Activated CD4-positive, alpha-beta T cell treated with anti-CD3 and anti-CD28 coated beads, Interleukin-2, amount 50 U/mL, for 16 hours (primary cell): ENCODE data around the gene RBM10.

Experiments
- DNase-seq: peaks from one replicate; pipeline ENCODE4 v3.0.0-alpha.2; 2020

RBM10 gene

DNA sequence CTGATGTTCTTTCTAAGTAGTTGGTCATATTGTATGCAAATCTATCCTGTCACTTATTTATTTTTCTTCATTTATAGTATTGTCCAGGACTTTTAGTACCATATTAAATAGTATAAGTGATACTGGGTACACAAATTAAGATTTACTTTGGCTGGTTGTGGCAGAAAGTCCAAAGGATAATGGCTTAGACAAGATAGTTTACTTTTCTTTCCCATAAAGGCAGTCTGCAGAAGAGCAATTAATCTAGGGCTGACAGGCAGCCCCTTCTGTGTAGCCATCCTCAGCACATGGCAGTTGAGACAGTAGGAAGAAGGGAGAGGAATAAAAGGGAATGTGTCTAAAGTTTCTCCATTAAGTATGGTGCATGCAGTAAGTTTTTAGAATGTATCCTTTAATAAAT, 6.4 kb downstream of the RBM10 start:
- no peak for DNase-seq

DNA sequence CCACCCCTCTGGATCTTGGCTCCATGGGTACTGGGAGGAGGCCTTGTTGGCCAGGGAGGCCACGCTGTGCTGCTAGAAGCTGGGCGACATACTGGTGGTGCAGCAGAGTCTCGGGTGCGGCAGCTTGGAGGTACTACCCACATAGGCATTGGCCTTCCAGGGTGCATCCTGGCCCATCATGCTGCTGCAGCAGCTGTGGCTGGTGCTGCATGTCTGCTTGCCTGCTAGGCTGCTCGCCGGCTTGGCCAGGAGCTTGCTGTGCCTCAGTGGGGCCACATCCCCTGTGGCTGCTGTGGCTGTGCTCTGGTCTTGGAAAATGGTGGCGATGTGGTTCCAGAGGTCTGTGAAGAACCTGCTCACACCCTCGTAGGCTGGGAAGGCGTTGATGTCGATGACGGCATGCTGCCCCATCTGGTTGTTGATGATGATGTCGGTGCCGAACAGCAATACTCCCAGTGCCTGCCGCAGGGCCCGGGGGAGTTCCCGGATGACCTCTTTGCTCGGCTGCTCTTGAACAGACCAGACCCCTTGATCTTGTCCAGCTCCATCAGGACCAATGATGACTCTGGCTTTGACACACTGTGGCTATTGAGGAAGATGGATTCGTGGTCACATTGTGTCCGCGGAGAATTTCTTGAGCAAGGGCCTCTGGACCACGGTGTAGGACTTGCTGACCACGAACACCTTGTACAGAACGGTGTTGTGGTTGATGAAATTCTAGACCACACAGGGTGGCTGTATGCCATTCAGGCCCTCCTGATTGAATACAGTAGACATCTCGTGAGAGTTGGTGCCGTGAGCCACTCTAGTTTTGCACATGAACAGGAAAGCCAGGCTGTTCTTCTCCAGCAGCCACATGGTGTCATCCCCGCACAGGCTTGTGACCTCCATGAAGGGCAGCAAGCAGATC, 11.8 kb downstream of the RBM10 start:
- no peak for DNase-seq

DNA sequence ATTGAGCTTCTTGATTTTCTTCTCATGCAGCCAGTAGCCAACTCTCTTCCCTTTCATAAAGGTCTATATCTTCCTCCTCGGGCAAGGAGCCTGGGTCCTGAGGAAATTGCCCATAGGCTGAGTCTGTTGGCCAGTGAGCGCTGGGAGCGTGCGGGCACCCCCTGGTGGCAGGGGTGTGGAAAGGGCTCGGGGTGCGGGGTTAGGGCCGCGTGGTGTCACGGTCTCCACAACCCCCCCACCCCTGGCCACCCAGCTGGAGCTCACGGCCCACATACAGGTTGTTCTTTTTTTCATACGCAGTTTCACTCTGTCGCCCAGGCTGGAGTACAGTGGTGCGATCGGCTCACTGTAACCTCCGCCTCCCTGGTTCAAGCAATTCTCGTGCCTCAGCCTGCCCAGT, 13.1 kb downstream of the RBM10 start:
- DNase-seq: no peak

DNA sequence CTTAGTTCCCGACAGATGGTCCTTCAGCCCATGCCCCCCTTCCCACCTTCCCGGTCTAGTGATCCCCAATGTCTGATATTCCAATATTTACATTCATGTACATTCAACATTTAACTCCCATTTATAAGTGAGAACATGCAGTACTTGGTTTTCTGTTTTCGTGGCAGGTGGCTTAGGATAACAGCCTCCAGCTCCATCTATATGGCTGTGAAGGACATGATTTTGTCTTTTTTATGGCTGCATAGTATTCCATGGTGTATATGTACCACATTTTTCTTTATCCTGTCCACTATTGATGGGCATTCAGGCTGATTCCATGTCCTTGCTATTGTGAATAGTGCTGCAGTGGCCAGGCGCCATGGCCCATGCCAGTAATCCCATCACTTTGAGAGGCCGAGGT, 13.8 kb downstream of the RBM10 start:
- DNase-seq: no peak

DNA sequence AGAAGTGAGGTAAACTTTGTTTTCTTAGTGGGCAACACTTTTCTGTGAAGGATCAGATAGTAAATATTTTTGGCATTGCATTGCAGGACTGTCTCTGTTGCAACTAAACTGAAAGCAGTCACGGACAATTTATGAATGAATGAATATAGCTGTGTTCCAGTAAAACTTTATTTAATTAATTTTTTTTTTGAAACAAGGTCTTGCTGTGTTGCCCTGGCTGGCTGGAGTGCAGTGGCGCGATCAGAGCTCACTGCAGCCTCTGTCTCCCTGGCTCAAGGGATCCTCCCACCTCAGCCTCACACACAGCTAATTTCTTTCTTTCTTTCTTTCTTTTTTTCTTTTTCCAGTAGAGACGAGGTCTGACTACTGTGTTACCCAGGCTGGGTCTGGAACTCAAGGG, 15.8 kb downstream of the RBM10 start:
- no peak for DNase-seq

DNA sequence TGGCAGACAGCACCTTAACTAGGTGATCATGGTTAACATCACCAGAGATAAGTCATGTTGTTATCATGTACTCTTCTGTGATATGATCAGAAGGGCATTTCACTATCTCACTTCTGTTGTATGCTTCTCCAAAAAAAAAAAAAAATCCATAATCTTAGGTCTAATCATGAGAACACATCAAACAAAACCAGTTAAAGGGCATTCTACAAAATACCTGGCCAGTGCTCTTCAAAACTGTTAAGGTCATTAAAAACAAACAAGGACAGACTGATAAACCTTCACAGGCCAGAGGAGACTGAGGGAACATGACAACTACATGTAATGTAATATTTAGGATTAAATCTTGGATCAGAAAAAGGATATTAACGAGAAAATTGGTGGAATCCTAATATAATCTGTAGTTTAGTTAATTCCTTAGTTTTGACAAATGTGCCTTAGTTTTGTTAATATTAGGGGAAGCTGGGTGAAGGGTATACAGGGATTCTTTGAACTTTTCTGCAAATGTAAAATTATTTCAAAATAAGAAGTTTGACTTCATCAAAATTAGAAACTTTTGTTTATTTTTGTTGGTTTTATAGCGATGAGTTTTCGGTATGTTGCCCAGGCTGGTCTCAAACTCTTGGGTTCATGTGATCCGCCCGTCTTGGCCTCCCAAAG, 18.0 kb downstream of the RBM10 start:
- no peak for DNase-seq

DNA sequence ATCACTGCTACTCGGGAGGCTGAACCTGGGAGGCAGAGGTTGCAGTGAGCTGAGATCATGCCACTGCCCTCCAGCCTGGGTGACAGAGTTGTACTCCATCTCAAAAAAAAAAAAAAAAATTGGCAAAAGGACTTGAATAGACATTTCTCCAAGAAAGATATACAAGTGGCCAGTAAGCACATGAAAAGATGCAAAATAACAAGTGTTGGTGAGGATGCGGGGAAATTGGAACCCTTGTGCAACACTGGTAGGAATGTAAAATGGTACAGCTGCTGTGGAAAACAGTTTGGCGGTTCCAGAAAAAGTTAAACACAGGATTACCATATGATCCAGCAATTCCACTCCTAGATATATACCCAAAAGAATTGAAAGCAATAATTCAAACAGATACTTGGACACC, 19.4 kb downstream of the RBM10 start:
- DNase-seq: no peak

DNA sequence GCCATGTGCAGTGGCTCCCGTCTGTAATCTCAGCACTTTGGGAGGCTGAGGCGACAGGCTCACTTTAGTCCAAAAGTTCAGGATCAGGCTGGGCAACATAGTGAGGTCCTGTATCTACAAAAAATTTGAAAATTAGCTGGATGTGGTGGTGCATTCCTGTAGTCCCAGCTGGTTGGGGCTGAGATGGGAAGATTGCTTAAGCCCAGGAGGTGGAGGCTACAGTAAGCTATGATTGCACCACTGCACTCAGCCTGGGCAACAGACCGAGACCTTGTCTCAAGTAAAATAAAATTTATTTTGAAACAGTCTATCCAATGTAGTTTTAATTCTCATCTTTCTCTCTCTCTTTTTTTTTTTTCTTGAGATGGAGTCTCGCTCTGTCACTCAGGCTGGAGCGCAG, 21.1 kb downstream of the RBM10 start:
- DNase-seq: no peak

DNA sequence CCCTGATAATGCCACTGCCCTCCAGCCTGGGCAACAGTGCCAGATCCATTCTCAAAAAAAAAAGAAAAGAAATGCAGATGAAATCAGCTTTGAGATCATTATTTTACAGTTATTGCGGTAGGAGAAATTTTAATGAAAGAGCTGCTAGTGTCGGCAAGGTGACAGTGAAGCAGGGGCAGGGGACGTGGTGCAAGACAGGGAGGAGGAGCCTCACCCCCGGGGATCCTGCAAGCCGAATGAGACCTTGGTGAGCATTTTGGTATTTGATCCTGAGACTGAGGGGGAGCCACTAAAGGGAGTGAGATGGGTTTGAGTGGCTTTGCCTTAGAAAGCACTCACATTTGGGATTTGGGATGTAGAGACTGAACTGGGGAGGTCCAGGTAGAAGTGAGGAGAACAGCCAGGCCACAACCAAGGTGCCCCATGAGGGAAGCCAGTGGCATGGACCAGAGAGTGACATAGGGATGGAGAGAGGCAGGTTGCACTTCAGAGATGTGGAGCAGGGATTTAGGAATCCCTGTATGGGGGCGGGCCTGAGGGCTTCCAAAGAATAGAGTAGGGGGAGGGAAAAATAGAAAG, 23.6 kb downstream of the RBM10 start:
- no peak for DNase-seq

DNA sequence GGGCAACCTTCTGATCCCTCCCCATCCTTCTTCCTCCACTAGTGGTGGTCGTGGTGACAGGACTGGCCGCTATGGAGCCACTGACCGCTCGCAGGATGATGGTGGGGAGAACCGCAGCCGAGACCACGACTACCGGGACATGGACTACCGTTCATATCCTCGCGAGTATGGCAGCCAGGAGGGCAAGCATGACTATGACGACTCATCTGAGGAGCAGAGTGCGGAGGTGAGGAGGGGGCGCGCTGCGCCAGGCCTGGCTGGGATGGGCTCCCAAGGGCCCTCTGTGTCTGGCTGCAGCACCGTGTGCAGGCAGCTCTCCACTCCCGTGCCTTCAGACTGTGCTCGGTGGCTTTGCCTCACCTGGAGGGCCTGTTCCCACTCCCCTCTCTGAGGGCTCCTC, 24.3 kb downstream of the RBM10 start:
- DNase-seq: no peak

DNA sequence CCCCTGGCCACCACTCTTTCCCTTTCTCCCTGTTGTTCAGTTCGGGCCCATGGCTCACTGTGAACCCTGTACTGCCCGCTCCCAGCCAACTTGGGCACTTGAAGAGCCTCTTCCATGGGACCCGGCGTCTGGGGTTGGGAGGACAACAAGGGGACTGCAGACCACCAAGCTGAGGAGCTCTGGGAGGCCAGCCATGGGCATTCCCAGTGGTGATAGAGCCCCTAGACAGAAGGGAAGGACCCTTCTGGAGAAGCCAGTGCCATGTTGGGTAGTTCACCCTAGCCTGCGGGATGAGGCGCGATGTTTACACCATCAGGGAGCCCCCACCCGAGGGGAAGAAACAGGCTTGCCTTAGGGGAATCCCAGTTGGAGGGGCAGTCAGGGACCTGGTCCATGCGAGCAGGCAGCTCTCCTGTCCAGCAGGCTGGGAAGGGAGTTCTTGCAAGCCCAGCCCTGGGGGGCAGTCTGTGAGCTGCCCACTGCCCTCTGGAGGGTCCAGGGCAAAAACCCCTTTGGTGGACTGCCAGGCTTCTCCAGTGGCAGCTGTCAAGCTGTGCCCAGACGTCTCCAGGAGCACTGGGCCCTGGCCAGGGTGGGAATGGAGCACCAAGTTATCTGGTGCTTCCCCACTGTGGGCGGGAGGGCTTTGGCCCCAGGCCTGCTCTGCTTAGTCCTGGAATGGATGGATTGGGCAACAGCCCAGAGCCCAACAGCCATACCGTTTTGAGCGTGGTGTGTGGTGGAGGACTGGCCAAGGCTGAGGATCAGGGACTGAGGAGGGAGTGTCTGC, 24.9 kb downstream of the RBM10 start:
- DNase-seq: no peak

DNA sequence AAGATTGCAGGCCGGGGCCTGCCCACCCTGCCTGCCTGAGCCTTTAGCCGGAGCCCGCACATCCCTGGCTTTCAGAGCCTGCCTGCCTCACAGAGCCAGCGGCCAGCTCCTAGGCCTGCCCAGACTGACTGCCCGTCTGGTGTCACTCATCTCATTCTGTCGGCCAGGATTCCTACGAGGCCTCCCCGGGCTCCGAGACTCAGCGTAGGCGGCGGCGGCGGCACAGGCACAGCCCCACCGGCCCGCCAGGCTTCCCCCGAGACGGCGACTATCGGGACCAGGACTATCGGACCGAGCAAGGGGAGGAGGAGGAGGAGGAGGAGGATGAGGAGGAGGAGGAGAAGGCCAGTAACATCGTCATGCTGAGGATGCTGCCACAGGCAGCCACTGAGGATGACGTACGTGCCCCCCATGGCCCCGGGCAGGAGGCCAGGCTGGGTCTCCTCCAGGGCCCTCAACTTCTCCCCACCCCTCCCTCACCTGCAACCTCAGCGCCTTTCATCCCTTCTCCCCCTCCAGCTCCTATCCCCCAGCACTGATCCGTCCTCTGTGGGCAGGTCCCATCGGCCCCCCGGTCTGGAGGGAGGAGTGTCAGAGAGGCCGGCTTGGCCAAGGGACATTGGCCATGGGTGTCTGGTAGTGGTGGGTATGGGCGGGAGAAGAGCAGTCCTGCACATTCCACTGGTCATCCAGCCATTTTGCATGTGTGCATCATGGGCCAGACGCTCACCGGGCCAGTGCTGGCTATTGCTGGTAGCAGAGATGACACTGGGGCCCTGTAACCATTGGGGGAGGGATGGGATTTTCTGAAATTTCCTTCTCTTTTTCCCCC, 26.1 kb downstream of the RBM10 start:
- DNase-seq: no peak

DNA sequence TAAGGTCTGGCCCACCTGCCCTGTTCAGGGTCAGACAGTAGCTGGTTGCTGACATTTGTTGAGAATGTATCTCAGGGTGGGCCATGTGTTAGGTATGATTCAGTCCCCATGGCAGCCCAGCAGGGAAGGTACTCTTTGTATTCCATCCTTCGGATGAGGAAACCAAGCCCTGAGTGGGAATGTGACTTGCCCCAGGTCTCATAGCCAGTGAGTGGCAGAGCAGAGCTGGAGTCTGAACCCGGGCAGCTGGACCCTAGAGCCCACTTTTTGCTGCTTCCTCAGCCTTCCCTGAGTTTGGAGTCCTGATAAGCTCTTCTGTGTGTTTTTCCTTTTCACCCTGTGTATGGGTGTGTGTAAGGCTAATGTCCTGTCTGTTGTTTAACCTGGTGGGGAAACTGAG, 27.0 kb downstream of the RBM10 start:
- no peak for DNase-seq

DNA sequence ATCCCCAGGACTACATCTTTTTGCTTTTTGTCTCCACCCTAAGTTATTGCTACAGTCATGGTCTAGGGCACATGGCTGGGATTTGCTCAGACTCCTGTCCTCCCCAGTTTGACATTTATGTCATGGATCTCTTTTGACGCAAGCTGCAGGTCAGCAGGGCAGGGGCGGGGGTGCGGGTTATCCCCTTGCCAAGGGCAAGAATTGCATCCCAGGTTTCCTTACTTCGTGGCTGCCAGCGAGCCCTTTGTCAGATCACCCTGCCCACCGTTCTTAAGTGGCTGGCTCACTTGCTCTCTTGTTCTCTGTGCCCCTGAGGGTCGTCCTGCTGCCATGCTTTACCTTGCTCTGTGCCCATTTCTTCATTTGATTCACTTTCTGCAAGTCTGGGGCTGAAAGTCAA, 27.5 kb downstream of the RBM10 start:
- no peak for DNase-seq

DNA sequence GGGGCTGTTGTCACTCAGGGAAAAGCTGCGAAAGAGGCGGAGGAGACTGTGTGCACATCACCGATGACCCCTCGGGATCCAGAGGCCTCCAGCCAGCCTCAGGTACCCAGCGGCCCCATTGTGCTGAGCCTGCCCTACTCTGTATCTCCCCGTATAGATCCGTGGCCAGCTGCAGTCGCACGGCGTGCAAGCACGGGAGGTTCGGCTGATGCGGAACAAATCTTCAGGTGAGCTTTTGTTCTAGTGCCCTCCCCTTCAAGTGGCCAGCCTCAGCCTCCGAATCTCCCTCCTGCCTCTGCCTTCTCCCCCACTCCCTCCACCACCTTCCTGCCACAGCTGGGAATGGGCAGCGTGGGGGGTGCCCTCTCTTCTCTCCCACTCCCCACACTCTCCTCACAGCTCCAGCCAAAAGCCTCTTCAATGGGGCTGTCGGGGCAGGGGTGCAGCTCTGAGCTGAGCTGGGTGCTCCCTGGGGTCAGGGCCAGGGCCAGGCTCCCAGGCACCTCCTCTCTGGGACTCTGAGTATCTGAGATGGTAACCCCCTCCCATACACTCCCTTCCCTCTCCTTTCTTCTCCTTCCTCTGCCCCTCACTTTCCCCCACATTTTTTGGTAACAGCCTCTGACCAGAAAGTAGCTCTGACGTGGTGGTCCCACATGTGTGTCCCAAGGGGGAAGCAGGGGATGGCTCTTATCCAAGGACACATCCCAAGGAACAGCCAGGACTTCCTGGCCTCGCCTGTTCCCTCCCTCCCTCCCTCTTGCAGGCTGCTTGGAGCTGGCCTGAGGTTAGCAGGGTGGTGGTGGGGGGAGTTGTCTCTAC, 28.2 kb downstream of the RBM10 start:
- DNase-seq: no peak

DNA sequence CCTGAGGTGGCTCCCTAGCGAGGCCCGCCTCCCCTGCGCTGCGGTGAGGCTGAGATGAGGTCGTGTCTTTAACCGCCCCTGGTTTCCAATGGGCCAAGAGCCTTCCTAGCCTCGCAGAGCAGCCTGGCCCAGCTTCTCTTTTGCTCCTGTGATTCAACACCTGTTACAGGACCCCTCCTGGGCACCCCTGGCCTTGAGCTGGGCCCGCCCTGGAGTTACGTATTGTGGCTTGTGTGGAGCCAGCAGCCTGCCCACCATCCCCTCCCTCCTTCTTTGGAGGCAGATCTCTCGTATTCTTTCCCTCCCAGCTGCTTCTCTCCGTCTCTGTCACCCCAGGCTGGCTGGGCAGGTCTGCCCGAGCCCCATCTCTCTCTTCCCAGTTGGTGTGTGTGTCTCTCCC, 29.4 kb downstream of the RBM10 start:
- no peak for DNase-seq

DNA sequence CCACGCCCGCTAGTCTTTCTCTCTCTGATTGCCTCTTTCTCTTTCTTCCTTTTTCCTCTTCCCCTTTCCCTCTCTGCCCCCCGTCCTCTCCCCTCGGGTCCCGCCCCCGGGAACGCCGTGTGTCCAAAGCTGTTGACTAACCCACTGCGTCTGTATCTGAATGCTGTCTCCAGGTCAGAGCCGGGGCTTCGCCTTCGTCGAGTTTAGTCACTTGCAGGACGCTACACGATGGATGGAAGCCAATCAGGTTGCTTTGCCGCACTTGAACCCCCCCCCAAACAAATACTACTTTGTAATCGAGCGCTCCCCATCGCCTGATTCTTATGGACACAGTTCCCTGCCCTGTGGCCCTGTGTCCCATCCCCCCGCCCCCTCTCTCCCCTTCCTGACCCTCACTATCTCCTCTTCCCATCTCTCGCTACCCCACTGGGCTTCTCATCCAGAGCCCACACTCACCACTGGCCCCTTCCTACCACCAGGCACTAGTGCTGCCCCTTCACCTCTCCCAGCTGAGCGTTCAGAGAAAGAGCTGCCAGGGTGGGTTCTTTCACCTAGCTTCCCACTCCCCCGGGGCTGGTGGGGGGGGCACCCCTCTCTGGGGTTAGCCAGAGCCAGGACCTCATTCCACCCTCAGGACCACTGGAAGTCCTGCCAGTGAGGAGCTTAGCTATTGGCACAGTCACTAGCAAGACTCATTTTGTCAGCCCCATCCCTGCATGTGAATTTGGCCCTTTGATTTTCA, 30.0 kb downstream of the RBM10 start:
- no peak for DNase-seq

DNA sequence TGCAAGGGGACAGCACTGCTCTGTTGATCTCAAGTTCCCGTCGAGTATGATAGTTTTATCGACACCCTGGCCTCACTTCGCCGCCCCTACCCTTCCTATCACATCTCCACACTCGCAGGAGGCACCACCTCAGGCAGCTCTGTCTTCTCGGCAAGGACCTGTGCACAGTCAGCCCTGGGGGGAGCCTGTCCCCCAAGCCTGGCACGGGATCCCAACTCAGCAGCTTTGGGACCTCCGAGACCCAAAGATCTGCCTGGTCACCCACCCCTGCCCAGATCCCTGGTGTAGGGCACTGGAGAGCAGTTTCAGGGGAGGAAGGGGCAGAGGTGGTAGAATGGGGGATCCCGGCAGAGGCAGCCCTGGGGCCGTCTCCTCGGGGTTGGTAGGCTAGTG, 30.6 kb downstream of the RBM10 start:
- DNase-seq: no peak

DNA sequence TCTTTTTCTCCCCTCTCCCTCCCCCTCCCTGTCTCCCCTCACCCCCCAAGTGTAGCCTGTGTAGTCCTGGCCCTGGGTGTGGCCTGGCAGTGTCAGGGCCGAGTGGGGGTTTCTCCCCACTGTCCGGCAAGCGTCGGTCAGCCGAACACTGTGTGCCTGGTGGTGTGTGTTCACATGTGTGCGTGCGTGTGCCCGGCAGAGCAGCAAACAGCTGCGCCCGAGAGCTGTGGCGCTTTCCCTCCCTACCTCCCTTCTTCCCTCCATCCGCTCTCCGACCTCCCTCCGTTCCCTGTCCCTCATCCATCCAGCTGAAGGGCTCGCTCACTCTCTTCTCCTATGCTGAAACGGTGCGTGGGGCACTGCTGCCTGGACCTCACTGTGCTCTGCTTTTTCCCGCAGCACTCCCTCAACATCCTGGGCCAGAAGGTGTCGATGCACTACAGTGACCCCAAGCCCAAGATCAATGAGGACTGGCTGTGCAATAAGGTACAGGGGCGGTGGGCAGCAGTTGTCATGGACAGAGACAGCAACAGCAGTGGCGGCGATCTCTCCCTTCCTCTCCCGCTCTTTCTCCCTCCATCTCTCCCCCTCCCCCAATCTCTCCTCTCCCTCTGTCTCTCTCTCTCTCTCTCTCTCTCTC, 31.2 kb downstream of the RBM10 start:
- DNase-seq: no peak

DNA sequence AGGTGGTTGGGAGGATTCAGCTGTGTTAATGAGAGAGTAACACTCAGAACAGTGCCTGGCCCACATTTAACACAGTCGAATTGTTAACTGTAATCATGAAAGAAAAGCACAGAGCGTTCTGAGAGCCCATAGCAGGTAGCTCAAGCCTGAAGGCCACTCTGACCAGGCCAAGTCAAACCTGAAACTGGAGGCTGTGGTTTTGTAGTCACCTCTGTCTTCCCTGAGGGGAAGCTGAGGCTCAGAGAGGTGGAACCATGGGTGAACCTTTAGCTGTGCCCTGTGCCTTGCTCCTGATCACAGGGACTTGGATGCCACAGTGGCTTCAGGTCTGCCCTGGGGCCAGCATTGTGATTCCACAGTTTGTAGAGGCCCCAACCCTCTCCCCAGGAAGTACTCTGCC, 32.1 kb downstream of the RBM10 start:
- no peak for DNase-seq
